ENCODE data around the gene SCNN1A.

SCNN1A gene

GRCh38 chr12:6364044-6364374, 11.4 kb downstream of the SCNN1A start:
- Histone ChIP-seq H4K20me1 (ENCODE audit: insufficient read depth, low read length) (no peaks in the 10 kb centered on the region), H3K9me3 (ENCODE audit: low read length) (0 out of 2 replicates have a peak, but pooled peaks cover 2% of the 10 kb centered on the region), H3F3A (ENCODE audit: insufficient read depth, low read length) (no peaks in the 10 kb centered on the region), H3K4me2 (ENCODE audit: low read length) (no peak overlapping the region), H3K79me2 (ENCODE audit: insufficient read depth, low read length) (no peaks in the 10 kb centered on the region), H2AFZ (ENCODE audit: low read length) (no peak overlapping the region), H3K4me1 (ENCODE audit: insufficient read depth, low read length, severe bottlenecking) (no peaks in the 10 kb centered on the region), H3K9me2 (ENCODE audit: low read depth, low read length) (no peaks in the 10 kb centered on the region), H3K27me3 (ENCODE audit: insufficient read depth, low read length) (no peaks in the 10 kb centered on the region; the same call in 1 of the 2 replicates), H3K36me3 (ENCODE audit: insufficient read depth, low read length) (no peaks in the 10 kb centered on the region), H3K27ac (ENCODE audit: low read depth, low read length, poor library complexity, severe bottlenecking) (no peak overlapping the region), H3K4me3 (ENCODE audit: low read depth, low read length, poor library complexity, severe bottlenecking) (no peak overlapping the region), H3K9ac (ENCODE audit: low read length) (no peak overlapping the region)
- no peak for TF ChIP-seq EZH2 (IDR thresholded peaks at IDR 0.05; ENCODE audit: borderline replicate concordance, low read length)
- TF ChIP-seq CTCF (IDR thresholded peaks at IDR 0.05; ENCODE audit: low read length): no peak

DNA sequence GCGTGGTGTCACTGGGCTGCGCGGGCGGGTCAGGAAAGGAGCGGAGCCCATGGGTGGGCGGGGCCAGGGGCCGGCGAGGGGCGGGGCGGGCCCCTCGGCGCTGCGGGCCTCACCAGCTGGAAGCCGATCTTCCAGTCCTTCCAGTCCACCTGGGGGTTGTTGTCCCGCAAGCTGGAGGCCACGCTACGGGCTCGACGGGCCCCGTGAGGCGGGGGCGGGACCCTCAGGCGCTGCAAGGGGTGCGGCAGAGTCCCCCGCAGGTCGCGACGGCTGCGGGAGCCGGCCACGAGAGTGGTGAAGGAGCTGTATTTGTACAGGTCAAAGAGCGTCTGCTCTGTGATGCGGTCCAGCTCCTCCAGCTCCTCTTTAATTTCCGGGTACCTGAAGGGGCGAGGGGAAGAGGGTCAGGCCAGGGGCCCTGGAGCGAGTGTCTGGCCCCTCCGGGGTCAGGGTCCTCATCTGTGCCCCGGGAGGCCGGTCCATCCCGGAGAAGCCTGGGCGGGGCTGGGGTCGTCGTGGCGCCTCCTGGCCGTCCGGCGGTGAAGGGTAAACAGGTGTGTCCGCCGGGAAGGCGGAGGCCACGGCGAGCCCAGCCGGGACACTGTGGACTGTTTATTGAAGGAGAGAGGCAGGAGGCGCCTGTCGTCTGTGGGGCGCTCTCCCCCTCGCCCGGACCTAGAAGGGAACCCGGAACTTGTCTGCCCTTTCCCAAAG, 11.9 kb downstream of the SCNN1A start:
- H3K4me1 ChIP-seq (ENCODE audit: insufficient read depth, low read length, severe bottlenecking): no peaks in the 10 kb centered on the region

GRCh38 chr12:6363010-6363329, 12.4 kb downstream of the SCNN1A start:
- Histone ChIP-seq H3K4me3 (ENCODE audit: low read depth, low read length, poor library complexity, severe bottlenecking) (no peak overlapping the region), H3K4me2 (ENCODE audit: low read length) (no peak overlapping the region), H3K9ac (ENCODE audit: low read length) (no peak overlapping the region), H3K27ac (ENCODE audit: low read depth, low read length, poor library complexity, severe bottlenecking) (no peak overlapping the region), H3K4me1 (ENCODE audit: insufficient read depth, low read length, severe bottlenecking) (no peaks in the 10 kb centered on the region), H3K36me3 (ENCODE audit: insufficient read depth, low read length) (no peaks in the 10 kb centered on the region), H4K20me1 (ENCODE audit: insufficient read depth, low read length) (no peaks in the 10 kb centered on the region), H3K9me2 (ENCODE audit: low read depth, low read length) (no peaks in the 10 kb centered on the region), H2AFZ (ENCODE audit: low read length) (no peak overlapping the region), H3K79me2 (ENCODE audit: insufficient read depth, low read length) (no peaks in the 10 kb centered on the region), H3F3A (ENCODE audit: insufficient read depth, low read length) (no peaks in the 10 kb centered on the region), H3K27me3 (ENCODE audit: insufficient read depth, low read length) (no peaks in the 10 kb centered on the region; the same call in 1 of the 2 replicates), H3K9me3 (ENCODE audit: low read length) (no peaks in the 10 kb centered on the region)
- TF ChIP-seq CTCF (IDR thresholded peaks at IDR 0.05; ENCODE audit: low read length) (no peak), EZH2 (IDR thresholded peaks at IDR 0.05; ENCODE audit: borderline replicate concordance, low read length) (no peak)

More for the DNA sequence above, 11.9 kb downstream of the SCNN1A start:
- no peak overlapping the region for H3K9ac ChIP-seq (ENCODE audit: low read length)
- no peaks in the 10 kb centered on the region for H3F3A ChIP-seq (ENCODE audit: insufficient read depth, low read length)
- H3K79me2 ChIP-seq (ENCODE audit: insufficient read depth, low read length): no peaks in the 10 kb centered on the region
- no peaks in the 10 kb centered on the region for H4K20me1 ChIP-seq (ENCODE audit: insufficient read depth, low read length)
- H3K4me3 ChIP-seq (ENCODE audit: low read depth, low read length, poor library complexity, severe bottlenecking): no peak overlapping the region
- no peak overlapping the region for H2AFZ ChIP-seq (ENCODE audit: low read length)
- TF ChIP-seq CTCF (IDR thresholded peaks at IDR 0.05; ENCODE audit: low read length): no peak
- no peak for TF ChIP-seq EZH2 (IDR thresholded peaks at IDR 0.05; ENCODE audit: borderline replicate concordance, low read length)
- no peaks in the 10 kb centered on the region for H3K36me3 ChIP-seq (ENCODE audit: insufficient read depth, low read length)
- H3K27ac ChIP-seq (ENCODE audit: low read depth, low read length, poor library complexity, severe bottlenecking): no peak overlapping the region
- H3K9me3 ChIP-seq (ENCODE audit: low read length): 0 out of 2 replicates have a peak, but pooled peaks cover 2% of the 10 kb centered on the region
- H3K27me3 ChIP-seq (ENCODE audit: insufficient read depth, low read length): no peaks in the 10 kb centered on the region; the same call in 1 of the 2 replicates
- no peaks in the 10 kb centered on the region for H3K9me2 ChIP-seq (ENCODE audit: low read depth, low read length)
- no peak overlapping the region for H3K4me2 ChIP-seq (ENCODE audit: low read length)

All from OCI-LY1 (cell line).